GM21447 (cell line): ENCODE data around the gene GMPR.

Source experiments
- ATAC-seq: cut with Tn5 transposase; IDR thresholded peaks from one replicate; pipeline ENCODE4 v1.9.1; 2021; ENCODE audit not compliant: unreplicated experiment

Gene GMPR

DNA sequence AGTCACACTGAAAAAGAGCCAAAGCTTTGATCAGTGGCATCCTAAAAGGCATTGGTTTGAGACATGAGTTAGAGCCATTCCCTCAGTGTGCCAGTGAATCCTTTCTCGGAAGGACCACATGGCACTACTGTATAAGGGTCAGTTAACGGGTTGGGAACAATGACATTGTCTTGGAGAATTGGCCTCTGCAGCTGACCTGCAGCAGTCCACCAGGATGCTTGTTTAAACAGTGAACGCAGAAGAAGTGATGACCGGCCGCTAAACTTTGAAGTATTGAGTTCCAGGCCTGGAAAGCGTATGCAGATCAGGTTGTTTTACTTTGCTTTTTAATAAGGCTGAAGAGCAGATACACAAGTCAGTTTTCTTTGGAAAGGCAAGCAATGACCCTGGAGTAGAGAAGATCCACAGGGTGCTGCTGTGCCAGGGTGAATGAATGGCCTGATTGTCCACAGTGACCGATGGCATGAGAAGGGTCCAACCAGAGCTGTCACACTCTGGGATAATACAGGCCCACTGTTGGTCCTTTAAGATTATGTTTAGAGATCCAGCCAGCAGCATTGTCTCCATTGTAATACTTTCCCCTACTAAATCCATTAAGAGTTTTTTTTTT lies 57.8 kb downstream of the GMPR start:
- ATAC-seq = no peak

GRCh38 chr6:16299861-16300260 lies 61.5 kb downstream of the GMPR start:
- ATAC-seq = no peak

- ATAC-seq = peak; percentile 35
Observed at GRCh38 chr6:16301511-16301910, 63.1 kb downstream of the GMPR start.

- ATAC-seq = no peak
Observed at GRCh38 chr6:16302721-16303552, 64.5 kb downstream of the GMPR start.

- ATAC-seq = peak; percentile 90
Observed at GRCh38 chr6:16305246-16305725, 66.9 kb downstream of the GMPR start.

DNA sequence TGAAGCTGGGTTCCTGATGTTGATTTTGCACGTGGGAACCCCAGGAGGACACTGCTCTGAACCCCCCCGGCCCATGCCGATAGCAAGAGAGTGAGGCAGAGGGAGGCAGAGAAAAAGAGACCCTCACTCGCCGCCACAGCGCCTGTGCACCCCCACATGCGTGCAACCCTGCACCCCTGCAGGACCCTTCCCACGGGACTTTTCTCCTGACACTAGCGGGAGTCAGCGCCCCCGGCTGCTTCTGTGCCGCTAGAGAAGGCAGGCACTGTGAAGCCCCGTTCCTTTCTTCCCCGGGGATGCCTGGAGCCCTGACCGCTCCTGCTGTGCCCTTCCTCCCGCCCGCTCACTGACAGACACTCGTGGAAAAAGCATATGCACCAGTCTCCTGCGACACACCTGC lies 67.4 kb downstream of the GMPR start:
- ATAC-seq = peak; percentile 23

DNA sequence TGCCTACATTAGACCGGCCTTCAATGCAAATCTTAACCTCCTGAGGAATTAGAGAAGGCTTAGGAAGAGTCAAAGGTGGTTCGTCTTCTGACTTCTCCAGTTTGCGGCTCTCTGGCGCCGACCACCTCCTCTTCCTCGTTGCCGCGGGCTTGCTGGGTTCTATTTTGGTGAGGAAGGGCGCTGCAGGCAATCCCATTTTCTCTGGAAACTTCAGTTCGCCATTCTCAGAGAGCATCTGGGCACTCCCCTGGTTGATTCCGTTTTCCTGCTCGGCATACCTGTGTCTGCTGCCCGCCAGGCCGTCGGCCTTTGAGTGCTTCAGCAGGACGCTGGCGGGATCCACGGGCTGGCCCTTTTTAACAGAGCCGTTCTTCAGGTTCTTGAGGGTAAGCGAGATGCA lies 67.9 kb downstream of the GMPR start:
- no peak for ATAC-seq

DNA sequence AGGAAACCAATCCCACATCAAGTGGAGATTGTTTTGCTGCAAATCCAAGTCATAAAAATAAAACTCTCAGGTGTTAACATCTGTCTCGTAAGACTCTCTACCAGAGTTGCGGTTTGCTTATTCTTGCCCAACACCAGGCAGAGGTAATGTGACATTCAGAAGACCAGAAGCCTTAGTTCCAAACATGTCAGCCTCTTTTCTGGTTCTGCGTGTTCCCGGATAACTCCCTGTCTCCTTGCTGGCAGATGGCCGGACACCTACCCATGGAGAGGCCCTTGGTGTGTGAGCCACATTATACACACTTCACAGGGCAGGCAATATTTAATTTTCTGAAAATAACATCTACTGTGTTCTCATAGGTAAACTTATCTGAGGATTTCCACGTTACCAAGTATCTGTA lies 73.4 kb downstream of the GMPR start:
- ATAC-seq = no peak

- no peak for ATAC-seq
Observed at GRCh38 chr6:16313732-16314131, 75.3 kb downstream of the GMPR start.

GRCh38 chr6:16314296-16314695 lies 75.9 kb downstream of the GMPR start:
- no peak for ATAC-seq

GRCh38 chr6:16316741-16317251 lies 78.4 kb downstream of the GMPR start:
- ATAC-seq = no peak

GRCh38 chr6:16318538-16318937 lies 80.2 kb downstream of the GMPR start:
- no peak for ATAC-seq

DNA sequence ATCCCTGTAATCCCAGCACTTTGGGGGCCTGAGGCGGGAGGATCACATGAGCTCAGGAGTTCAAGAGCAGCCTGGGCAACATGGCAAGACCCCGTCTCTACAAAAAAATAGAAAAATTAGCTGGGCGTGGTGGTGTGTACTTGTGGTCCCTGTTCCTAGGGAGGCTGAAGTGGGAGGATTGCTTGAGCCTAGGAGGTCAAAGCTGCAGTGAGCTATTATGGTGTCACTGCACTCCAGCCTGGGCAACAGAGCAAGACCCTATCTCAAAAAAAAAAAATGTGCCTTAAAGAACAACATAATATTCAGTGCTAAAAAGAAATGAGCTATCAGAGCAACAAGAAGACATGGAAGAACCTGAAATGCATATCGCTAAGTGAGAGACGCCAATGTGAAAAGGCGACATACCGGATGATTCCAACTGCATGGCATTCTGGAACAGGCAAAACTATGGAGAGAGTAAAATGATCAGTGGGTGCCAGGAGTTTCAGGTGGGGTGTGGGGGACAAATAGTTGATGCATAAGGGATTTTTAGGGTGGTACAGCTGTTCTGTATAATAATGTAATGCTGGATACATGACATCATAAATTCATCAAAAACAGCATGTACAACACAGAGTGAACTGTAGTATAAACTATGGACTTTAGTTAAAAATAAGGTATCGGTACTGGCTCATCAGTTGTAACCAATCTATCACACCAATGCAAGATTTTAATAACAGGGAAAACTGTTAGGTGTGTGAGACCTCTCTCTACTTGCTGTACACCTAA lies 80.8 kb downstream of the GMPR start:
- no peak for ATAC-seq

GRCh38 chr6:16319813-16320532 lies 81.6 kb downstream of the GMPR start:
- peak; percentile 61 for ATAC-seq

DNA sequence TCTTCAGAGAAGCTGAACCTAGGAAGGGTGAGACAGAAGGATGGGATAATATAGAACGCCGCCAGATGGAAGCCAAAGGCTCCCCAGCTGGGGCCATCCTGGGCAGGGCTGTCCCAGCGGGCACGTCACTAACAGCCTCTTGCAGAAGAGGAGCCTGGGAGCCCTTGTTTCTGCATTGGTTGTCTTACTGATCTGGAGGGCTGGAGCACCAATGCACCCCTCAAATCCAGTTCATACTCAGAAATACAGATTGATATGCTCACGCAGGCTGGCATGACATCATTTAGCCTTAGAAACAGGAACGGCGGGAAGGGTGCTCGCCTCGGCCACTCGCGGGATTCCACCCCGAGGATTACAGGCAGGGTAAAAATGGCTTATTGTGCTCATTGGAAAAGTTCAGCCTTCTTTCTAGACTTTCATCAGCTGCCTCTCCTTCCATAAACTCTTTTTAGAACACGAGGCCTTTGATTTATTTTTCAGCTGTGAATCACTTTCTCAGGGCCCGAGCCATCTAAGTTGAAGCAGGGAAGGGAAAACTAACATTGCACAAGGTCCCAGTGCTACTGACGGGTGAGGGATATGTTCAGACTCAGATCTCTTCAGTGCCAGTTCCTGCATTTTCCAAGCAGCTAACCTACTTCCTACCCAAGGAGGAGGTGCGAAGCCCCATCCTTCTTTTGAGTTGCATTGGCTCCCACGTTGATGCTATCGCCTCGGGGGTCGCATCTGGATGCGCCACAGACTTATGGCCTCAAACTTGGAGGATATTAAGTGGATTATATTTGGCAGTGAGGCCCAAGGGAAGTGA lies 82.3 kb downstream of the GMPR start:
- ATAC-seq = no peak

DNA sequence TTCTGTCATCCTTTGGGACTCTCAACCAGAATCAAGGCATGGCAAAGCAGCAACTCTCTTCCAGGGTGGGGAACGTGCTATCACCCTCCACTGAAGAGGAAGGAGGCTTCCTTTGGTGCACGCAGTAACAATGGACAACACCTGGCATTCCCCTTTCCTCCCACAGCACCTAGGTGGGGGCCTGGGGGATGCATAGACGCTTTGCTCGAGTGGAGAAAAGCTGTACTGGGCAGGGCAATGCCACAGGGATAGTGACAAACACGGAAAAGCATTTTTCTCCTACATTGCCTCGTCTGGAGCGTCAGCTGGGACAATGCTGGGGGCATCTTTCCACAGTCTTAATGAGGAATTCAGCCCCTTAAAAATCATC lies 82.9 kb downstream of the GMPR start:
- no peak for ATAC-seq

DNA sequence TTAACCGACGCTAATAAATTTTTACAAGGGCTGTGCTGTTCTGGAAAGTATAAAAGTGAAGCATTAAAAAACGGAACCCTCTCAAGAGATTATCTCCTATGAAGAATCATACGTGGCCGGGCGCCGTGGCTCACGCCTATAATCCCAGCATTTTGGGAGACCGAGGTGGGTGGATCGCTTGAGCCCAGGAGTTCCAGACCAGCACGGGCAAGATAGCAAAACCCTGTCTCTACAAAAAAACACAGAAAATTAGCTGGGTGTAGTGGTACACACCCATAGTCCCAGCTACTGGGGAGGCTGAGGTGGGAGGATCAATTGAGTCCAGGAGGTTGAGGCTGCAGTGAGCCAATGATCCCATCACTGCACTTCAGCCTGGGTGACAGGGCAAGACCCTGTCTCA lies 83.4 kb downstream of the GMPR start:
- no peak for ATAC-seq

DNA sequence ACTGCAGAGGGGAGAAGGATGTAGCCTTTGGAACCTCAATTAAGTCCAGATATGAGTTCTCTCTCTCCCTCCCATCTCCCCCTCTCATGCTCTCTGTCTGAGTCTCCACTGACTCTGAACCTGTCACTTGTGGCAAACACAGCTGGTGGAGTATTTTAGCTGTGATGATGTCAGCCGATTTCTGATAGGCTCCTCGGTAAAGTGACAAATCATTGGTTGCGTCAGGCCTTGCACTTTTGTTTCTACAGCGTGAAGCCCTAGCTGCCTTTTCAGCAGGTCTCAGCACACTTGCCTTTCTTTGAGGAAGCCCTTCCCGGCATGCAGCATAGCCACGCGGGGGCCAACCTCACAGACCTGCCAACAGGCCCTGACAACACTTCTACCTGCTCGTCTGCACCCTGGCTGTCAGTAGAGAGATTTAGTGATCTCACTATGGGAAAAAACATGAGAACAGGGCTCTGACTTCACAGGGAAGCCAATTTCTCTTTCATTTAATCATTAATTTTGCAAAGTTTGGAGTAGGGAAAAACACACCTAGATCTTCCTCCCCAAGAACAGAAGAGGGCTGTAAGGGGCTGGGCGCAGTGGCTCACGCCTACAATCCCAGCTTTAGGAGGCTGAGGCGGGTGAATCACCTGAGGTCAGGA lies 84.4 kb downstream of the GMPR start:
- ATAC-seq = peak; percentile 83

DNA sequence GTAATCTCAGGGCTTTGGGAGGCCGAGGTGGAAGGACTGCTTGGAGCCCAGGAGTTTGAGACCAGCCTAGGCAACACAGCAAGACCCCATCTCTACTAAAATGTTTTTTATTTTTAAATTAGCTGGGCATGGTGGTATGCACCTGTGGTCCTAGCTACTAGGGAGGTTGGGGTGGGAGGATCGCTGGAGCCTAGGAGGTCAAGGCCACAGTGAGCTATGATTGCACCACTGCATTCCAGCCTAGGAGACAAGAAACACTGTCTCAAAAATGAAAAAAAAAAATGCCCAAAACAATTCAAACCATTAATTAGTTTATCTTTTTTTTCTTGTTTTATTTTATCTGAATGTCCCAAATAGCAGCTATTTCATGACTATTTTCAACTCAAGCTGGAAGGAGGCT lies 85.8 kb downstream of the GMPR start:
- ATAC-seq = no peak
